ENCODE results near the gene MYH14. TPM values are rescaled to one million over a fixed set of nuclear protein-coding genes. Genes with fewer than 3 reads are reported as not detected.

Gene MYH14
- polyA plus RNA-seq, result 100 to 1,000 TPM; 202 to 392 (median 242) TPM
- long read RNA-seq, donor 1, transcript MYH14-207 (1 exons, 2,225 nt), result major isoform, 48 of 74 reads
- long read RNA-seq, donor 1, partial matches to known transcripts, result 26 of 74 reads
- long read RNA-seq, donor 1, other reads (novel, unspliced or antisense), result 0 of 74 reads
- long read RNA-seq, donor 2, transcript MYH14-207 (1 exons, 2,225 nt), result major isoform, 33 of 38 reads
- long read RNA-seq, donor 2, partial matches to known transcripts, result 5 of 38 reads
- long read RNA-seq, donor 2, other reads (novel, unspliced or antisense), result 0 of 38 reads
- long read RNA-seq, donor 3, transcript MYH14-207 (1 exons, 2,225 nt), result major isoform, 85 of 102 reads
- long read RNA-seq, donor 3, partial matches to known transcripts, result 16 of 102 reads
- long read RNA-seq, donor 3, other reads (novel, unspliced or antisense), result 0 of 102 reads
- long read RNA-seq, donor 4, partial matches to known transcripts, result 0 of 1 reads
- long read RNA-seq, donor 4, other reads (novel, unspliced or antisense), result 0 of 1 reads
- long read RNA-seq, donor 5, transcript MYH14-207 (1 exons, 2,225 nt), result major isoform, 23 of 23 reads
- long read RNA-seq, donor 5, partial matches to known transcripts, result 0 of 23 reads
- long read RNA-seq, donor 5, other reads (novel, unspliced or antisense), result 0 of 23 reads
- long read RNA-seq, donor 6, full-length matches to known transcripts, result 42 of 53 reads
- long read RNA-seq, donor 6, partial matches to known transcripts, result 11 of 53 reads
- long read RNA-seq, donor 6, other reads (novel, unspliced or antisense), result 0 of 53 reads
- long read RNA-seq, donor 7, full-length matches to known transcripts, result 1 of 1 reads
- long read RNA-seq, donor 7, partial matches to known transcripts, result 0 of 1 reads
- long read RNA-seq, donor 7, other reads (novel, unspliced or antisense), result 0 of 1 reads
- long read RNA-seq, donor 8, result 0 reads
- long read RNA-seq, donor 9, full-length matches to known transcripts, result 9 of 9 reads
- long read RNA-seq, donor 9, partial matches to known transcripts, result 0 of 9 reads
- long read RNA-seq, donor 9, other reads (novel, unspliced or antisense), result 0 of 9 reads
- long read RNA-seq, donor 10, transcript MYH14-207 (1 exons, 2,225 nt), result major isoform, 19 of 19 reads
- long read RNA-seq, donor 10, partial matches to known transcripts, result 0 of 19 reads
- long read RNA-seq, donor 10, other reads (novel, unspliced or antisense), result 0 of 19 reads

- Histone ChIP-seq H3K27ac (ENCODE audit: low read depth in 1 of 3, low read length in 2 of 3) (peak within 1 kb of the TSS; percentile 60 to 100 (median 89)), H3K9me3 (ENCODE audit: control insufficient read depth in 2 of 2, insufficient read depth in 1 of 2, low read depth in 1 of 2, low read length in 1 of 2) (no peaks in the 10 kb centered on the region), H3K4me1 (ENCODE audit: control insufficient read depth in 3 of 3, insufficient read depth in 2 of 3, low read depth in 1 of 3, low read length in 2 of 3) (peaks cover 0 to 43% (median 2%) of the 10 kb centered on the region in 3 donors), H3K4me3 (ENCODE audit: low read depth in 1 of 3, low read length in 3 of 3) (peak within 1 kb of the TSS; percentile 45 to 66 (median 45)), H3K36me3 (ENCODE audit: control insufficient read depth in 3 of 3, insufficient read depth in 2 of 3, low read depth in 1 of 3, low read length in 3 of 3) (peaks cover 0 to 43% (median 0%) of the 10 kb centered on the region in 3 donors), H3K27me3 (ENCODE audit: control insufficient read depth in 3 of 3, insufficient read depth in 3 of 3, low read length in 3 of 3) (peaks cover 0 to 8% (median 0%) of the 10 kb centered on the region in 3 donors)
- FAIRE-seq, result no peak
- DNase-seq, result peak; percentile 96
- 2 to 11% (median 8%) methylated on average over 59 to 78 of the region's 78 CpGs for WGBS, 3 donors
These were observed at the start of gene MYH14 for GRCh38 chr19:50203281-50204080. MYH14 (plus strand) TSS chr19:50203622; CDS start chr19:50210366, 6,744 bp downstream.

GRCh38 chr19:50154529-50154928, 48.9 kb upstream of the MYH14 start:
- no peak for FAIRE-seq
- H3K27me3 ChIP-seq (ENCODE audit: control insufficient read depth in 3 of 3, insufficient read depth in 3 of 3, low read length in 3 of 3), result peaks cover 0 to 12% (median 0%) of the 10 kb centered on the region in 3 donors
- 64 to 79% (median 77%) methylated on average over 14 to 16 of the region's 16 CpGs for WGBS, 3 donors

GRCh38 chr19:50155520-50156109, 47.8 kb upstream of the MYH14 start:
- Histone ChIP-seq H3K27ac (ENCODE audit: low read depth in 1 of 3, low read length in 2 of 3) (no peak overlapping the region), H3K27me3 (ENCODE audit: control insufficient read depth in 3 of 3, insufficient read depth in 3 of 3, low read length in 3 of 3) (peaks cover 0 to 9% (median 0%) of the 10 kb centered on the region in 3 donors), H3K4me1 (ENCODE audit: control insufficient read depth in 3 of 3, insufficient read depth in 2 of 3, low read depth in 1 of 3, low read length in 2 of 3) (no peaks in the 10 kb centered on the region), H3K36me3 (ENCODE audit: control insufficient read depth in 3 of 3, insufficient read depth in 2 of 3, low read depth in 1 of 3, low read length in 3 of 3) (no peaks in the 10 kb centered on the region), H3K4me3 (ENCODE audit: low read depth in 1 of 3, low read length in 3 of 3) (no peak overlapping the region), H3K9me3 (ENCODE audit: control insufficient read depth in 2 of 2, insufficient read depth in 1 of 2, low read depth in 1 of 2, low read length in 1 of 2) (peaks cover 0 to 3% of the 10 kb centered on the region in 2 donors)
- FAIRE-seq (no peak), DNase-seq (no peak)
- 72 to 83% (median 83%) methylated on average over 8 of the region's 8 CpGs for WGBS, 3 donors

More at GRCh38 chr19:50154529-50154928, 48.9 kb upstream of the MYH14 start:
- no peaks in the 10 kb centered on the region for H3K4me1 ChIP-seq (ENCODE audit: control insufficient read depth in 3 of 3, insufficient read depth in 2 of 3, low read depth in 1 of 3, low read length in 2 of 3)
- H3K4me3 ChIP-seq (ENCODE audit: low read depth in 1 of 3, low read length in 3 of 3), result no peak overlapping the region
- H3K27ac ChIP-seq (ENCODE audit: low read depth in 1 of 3, low read length in 2 of 3), result no peak overlapping the region
- H3K36me3 ChIP-seq (ENCODE audit: control insufficient read depth in 3 of 3, insufficient read depth in 2 of 3, low read depth in 1 of 3, low read length in 3 of 3), result no peaks in the 10 kb centered on the region
- no peak for DNase-seq
- H3K9me3 ChIP-seq (ENCODE audit: control insufficient read depth in 2 of 2, insufficient read depth in 1 of 2, low read depth in 1 of 2, low read length in 1 of 2), result peaks cover 0 to 3% of the 10 kb centered on the region in 2 donors

- Histone ChIP-seq H3K4me1 (ENCODE audit: control insufficient read depth in 3 of 3, insufficient read depth in 2 of 3, low read depth in 1 of 3, low read length in 2 of 3) (no peaks in the 10 kb centered on the region), H3K4me3 (ENCODE audit: low read depth in 1 of 3, low read length in 3 of 3) (no peak overlapping the region), H3K27ac (ENCODE audit: low read depth in 1 of 3, low read length in 2 of 3) (no peak overlapping the region), H3K36me3 (ENCODE audit: control insufficient read depth in 3 of 3, insufficient read depth in 2 of 3, low read depth in 1 of 3, low read length in 3 of 3) (no peaks in the 10 kb centered on the region), H3K9me3 (ENCODE audit: control insufficient read depth in 2 of 2, insufficient read depth in 1 of 2, low read depth in 1 of 2, low read length in 1 of 2) (peaks cover 0 to 3% of the 10 kb centered on the region in 2 donors), H3K27me3 (ENCODE audit: control insufficient read depth in 3 of 3, insufficient read depth in 3 of 3, low read length in 3 of 3) (peaks cover 0 to 11% (median 0%) of the 10 kb centered on the region in 3 donors)
- FAIRE-seq, result no peak
- no peak for DNase-seq
These were observed 44.8 kb upstream of the MYH14 start for GRCh38 chr19:50158577-50158976.

- no peaks in the 10 kb centered on the region for H3K36me3 ChIP-seq (ENCODE audit: control insufficient read depth in 3 of 3, insufficient read depth in 2 of 3, low read depth in 1 of 3, low read length in 3 of 3)
- no peaks in the 10 kb centered on the region for H3K4me1 ChIP-seq (ENCODE audit: control insufficient read depth in 3 of 3, insufficient read depth in 2 of 3, low read depth in 1 of 3, low read length in 2 of 3)
- H3K27me3 ChIP-seq (ENCODE audit: control insufficient read depth in 3 of 3, insufficient read depth in 3 of 3, low read length in 3 of 3), result peaks cover 0 to 11% (median 0%) of the 10 kb centered on the region in 3 donors
- 91 to 95% (median 95%) methylated on average over 2 of the region's 2 CpGs for WGBS, 3 donors
- FAIRE-seq (no peak), DNase-seq (no peak)
- H3K4me3 ChIP-seq (ENCODE audit: low read depth in 1 of 3, low read length in 3 of 3), result no peak overlapping the region
- H3K9me3 ChIP-seq (ENCODE audit: control insufficient read depth in 2 of 2, insufficient read depth in 1 of 2, low read depth in 1 of 2, low read length in 1 of 2), result peaks cover 0 to 3% of the 10 kb centered on the region in 2 donors
- H3K27ac ChIP-seq (ENCODE audit: low read depth in 1 of 3, low read length in 2 of 3), result no peak overlapping the region
These were observed 44.3 kb upstream of the MYH14 start for GRCh38 chr19:50159078-50159477.

- DNase-seq (peak in 1 of 2 donors; percentile 48), FAIRE-seq (no peak)
- 14 to 33% (median 22%) methylated on average over 26 of the region's 26 CpGs for WGBS, 3 donors
- Histone ChIP-seq H3K27me3 (ENCODE audit: control insufficient read depth in 3 of 3, insufficient read depth in 3 of 3, low read length in 3 of 3) (peaks cover 0 to 5% (median 0%) of the 10 kb centered on the region in 3 donors), H3K9me3 (ENCODE audit: control insufficient read depth in 2 of 2, insufficient read depth in 1 of 2, low read depth in 1 of 2, low read length in 1 of 2) (peaks cover 0 to 3% of the 10 kb centered on the region in 2 donors), H3K36me3 (ENCODE audit: control insufficient read depth in 3 of 3, insufficient read depth in 2 of 3, low read depth in 1 of 3, low read length in 3 of 3) (no peaks in the 10 kb centered on the region), H3K4me3 (ENCODE audit: low read depth in 1 of 3, low read length in 3 of 3) (no peak within 1 kb of the TSS), H3K27ac (ENCODE audit: low read depth in 1 of 3, low read length in 2 of 3) (no peak within 1 kb of the TSS), H3K4me1 (ENCODE audit: control insufficient read depth in 3 of 3, insufficient read depth in 2 of 3, low read depth in 1 of 3, low read length in 2 of 3) (peaks cover 0 to 2% (median 0%) of the 10 kb centered on the region in 3 donors)
These were observed 40.4 kb upstream of the MYH14 start, which contains the start of gene IZUMO2 for GRCh38 chr19:50162988-50163387. IZUMO2 (minus strand) TSS chr19:50163281; CDS start chr19:50163194, 87 bp downstream.

GRCh38 chr19:50167314-50167721, 36.1 kb upstream of the MYH14 start:
- Histone ChIP-seq H3K9me3 (ENCODE audit: control insufficient read depth in 2 of 2, insufficient read depth in 1 of 2, low read depth in 1 of 2, low read length in 1 of 2) (peaks cover 0 to 5% of the 10 kb centered on the region in 2 donors), H3K36me3 (ENCODE audit: control insufficient read depth in 3 of 3, insufficient read depth in 2 of 3, low read depth in 1 of 3, low read length in 3 of 3) (no peaks in the 10 kb centered on the region), H3K4me1 (ENCODE audit: control insufficient read depth in 3 of 3, insufficient read depth in 2 of 3, low read depth in 1 of 3, low read length in 2 of 3) (peaks cover 0 to 11% (median 6%) of the 10 kb centered on the region in 3 donors), H3K27me3 (ENCODE audit: control insufficient read depth in 3 of 3, insufficient read depth in 3 of 3, low read length in 3 of 3) (peaks cover 0 to 5% (median 0%) of the 10 kb centered on the region in 3 donors), H3K4me3 (ENCODE audit: low read depth in 1 of 3, low read length in 3 of 3) (no peak overlapping the region), H3K27ac (ENCODE audit: low read depth in 1 of 3, low read length in 2 of 3) (no peak overlapping the region)
- DNase-seq, result peak in 1 of 2 donors; percentile 71
- WGBS, 3 donors, result 17 to 43% (median 17%) methylated on average over 12 of the region's 12 CpGs
- no peak for FAIRE-seq
